SKM-1 treated with dmso at 0.1 percent for 144 hours (cell line): ENCODE data around the gene XYLB.
"Not testable (repeated sequence)": the region's sequence is repeated elsewhere in the genome, so short reads cannot be mapped to it uniquely, and the experiment has no call there.

Experiments
- DNase-seq: peaks from one replicate; lab custom pipeline; 2025; ENCODE audit not compliant: unreplicated experiment; lab: John Stamatoyannopoulos, UW

The XYLB gene

DNA sequence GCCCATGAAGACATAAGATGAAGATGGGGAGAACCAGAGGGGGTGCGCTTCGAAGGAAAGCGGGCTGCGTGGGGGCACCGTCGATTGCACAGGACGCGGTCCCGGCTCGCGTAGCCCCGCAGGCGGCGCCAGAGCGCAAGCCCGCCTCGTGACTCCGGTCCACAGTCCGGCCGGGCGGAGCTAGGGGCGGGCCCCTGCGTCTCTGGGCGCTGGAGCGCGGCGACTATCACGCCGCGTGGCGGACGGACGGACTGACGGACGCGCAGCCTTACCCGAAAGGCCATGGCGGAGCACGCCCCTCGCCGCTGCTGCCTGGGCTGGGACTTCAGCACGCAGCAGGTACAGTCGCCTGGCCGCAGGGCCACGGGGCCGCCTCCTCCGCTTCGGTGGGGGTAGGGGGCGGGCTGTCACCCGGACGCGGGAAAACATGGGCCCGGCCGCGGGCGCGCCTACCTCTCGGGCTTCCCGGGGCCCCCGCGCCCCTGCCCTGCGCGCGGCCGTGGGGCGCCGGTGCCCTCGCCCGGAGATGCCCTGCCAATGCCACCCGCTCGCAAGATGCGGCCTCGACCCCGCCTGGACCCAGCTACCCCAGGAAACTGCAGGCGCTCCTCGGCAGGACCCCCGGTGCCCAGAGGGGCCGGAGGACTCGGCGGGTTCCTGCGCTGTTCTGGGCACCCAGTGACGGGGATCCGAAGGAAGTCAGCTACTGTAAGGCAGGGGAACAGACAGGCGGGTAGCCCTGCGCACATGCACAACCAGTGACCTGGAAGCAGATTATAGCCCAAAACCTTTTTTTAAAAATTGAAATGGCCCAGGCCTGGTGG, at the start of gene XYLB:
Gene XYLB (plus strand): TSS at position 199 of the 824 bp plus-strand sequence. CDS start 84 bp downstream, at position 283.
- peak; percentile 79 for DNase-seq

DNA sequence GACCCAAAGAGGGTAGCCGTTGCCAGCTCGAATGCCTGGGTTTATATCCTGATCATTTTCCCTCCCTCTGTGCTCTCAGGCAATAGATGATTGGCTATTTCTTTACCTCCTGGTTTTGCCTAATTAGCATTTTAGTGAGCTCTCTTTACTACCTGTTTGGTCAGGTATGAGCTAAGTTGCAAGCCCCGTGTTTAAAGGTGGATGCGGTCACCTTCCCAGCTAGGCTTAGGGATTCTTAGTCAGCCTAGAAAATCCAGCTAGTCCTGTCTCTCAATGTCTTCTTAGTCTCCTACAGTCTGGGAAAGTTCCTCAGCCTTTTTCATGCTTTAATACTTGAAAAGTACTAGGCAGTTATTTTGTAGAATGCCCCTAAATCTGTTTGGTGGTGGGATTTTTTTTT, 49.5 kb upstream of the XYLB start:
- not testable (repeated sequence) for DNase-seq

DNA sequence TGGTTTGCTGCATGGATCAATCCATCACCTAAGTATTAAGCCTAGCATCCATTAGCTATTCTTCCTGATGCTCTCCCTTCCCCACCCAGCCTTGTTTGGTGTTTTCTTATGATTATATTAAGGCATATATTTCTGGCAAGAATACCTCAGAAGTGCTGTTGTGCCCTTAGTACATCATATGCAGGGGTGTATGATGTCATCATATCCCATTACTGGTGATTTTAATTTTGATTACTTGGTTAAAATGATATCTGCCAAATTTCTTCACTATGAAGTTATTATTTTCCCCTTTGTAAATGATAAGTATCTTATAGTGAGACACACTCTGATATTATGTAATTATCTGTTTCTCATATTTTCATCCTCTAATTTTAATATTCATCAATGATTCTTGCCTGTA, 49.0 kb upstream of the XYLB start:
- DNase-seq: no peak

DNA sequence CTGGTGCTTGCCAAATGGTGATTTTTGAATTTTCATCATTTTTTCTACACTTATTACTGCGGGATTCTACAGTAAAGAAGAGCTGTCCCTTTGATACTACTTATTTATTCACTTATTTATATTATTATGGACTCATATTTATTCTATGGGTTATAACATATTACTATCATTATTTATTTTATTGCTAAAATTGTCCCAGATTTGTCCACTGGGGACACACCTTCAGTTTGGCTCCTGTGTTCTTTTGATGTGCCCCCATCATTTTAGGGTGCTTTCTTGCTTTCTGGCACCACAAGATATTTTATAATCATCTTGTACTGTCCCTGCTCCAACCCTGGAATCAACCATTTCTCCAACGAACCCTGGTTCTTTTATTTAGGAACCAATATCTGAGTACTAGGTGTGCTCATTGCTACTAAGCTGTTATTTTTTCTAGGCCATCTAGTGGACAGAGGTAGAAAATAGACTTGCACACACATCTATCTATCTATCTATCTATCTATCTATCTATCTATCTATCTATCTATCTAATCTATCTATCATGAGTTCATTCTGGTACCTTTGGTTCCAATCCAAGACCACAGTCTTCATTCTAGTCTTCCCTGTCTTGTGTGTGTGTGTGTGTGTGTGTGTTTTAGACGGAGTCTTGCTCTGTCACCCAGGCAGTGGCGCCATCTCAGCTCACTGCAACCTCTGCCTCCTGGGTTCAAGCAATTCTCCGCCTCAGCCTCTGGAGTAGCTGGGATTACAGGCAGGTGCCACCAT, 48.5 kb upstream of the XYLB start:
- no peak for DNase-seq

DNA sequence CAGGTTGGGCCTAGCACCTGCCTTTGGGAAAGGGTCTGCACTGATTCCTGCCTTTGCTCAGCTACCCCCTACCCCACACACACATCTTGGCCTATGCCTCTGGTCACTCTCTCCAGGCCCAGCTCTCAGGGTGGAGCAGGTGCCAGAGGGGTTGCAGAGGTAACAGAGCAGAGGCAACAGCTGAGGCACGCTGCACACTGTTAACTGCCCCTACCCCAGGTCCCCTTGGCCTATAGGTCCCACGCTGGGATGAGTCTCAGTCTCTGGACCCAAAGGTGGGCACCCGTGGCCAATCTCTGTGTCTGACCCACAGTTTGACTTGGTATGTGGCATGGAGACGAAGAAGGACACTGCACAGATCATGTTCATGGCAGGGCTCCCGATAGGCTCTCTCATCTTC, 39.6 kb upstream of the XYLB start:
- no peak for DNase-seq

DNA sequence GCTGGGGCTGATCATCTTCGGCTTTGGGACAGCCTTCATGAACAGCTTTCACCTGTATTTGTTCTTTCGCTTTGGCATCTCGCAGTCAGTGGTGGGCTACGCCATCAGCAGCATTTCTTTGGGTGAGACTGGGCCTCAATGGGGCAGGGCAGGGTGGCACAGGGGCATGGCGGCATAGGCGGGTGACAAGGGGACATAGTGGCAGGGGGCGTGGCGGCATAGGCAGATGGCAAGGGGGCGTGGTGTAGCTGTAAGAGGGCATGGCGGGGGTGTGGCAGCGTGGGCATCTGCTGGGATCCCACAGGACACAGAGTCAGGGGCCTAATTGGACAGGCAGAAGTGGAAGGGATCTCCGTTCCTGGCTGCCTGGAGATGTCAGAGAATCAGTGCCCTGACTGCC, 39.0 kb upstream of the XYLB start:
- no peak for DNase-seq

DNA sequence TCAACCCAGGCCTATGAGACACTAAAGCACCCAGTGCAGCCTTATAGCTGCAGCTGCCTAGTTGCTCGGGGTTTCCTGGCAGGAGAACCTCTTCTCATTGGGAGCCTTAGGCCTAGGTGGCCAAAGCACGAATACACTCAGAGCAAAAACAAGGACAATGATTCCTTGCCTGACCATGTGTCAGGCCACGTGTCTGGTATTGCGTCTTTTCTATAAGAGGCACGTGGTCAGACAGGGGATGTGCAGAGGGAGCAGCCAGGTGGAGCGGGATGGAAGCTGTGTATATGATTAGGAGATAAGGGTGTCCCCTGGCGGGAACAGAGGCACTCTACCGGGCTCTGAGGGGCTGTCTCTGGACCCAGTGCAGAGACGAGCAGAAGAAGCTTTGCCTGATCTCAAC, 38.1 kb upstream of the XYLB start:
- no peak for DNase-seq

DNA sequence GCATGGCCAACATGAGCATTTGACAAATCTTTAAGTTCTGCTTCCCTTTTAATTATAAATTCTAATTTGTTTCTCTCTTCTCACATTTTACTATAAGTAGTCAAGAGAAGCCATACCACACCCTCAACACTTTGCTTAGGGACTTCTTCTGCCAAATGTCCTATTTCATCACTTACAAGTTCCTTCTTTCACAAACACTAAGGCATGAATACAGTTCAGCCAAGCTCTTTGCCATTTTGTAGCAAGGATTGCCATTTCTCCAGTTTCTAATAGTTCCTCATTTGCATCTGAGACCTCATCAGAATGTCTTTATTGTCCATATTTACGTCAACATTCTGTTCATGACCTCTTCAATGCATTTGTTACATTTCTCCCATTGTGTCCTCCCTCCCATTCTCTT, 35.1 kb upstream of the XYLB start:
- peak; percentile 90 for DNase-seq

DNA sequence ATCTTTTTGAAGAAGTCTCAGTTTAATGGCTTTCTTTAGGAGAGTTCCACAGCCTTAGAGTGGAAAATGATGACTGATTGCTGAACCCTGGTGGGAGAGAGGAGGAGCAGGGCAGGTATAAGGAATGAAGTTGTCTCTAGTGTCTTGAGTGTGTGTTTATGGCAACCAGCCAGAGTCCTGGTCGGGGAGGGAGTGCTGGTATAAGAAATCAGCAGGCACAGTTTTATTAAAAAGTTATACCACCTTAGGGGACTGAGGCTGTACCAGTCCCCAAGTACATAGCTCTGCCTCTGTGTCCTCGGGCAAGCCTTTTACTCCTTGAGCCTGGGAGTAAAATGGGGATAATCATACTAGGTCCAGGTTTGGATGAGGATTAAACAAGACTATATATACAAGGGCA, 34.6 kb upstream of the XYLB start:
- DNase-seq: no peak

DNA sequence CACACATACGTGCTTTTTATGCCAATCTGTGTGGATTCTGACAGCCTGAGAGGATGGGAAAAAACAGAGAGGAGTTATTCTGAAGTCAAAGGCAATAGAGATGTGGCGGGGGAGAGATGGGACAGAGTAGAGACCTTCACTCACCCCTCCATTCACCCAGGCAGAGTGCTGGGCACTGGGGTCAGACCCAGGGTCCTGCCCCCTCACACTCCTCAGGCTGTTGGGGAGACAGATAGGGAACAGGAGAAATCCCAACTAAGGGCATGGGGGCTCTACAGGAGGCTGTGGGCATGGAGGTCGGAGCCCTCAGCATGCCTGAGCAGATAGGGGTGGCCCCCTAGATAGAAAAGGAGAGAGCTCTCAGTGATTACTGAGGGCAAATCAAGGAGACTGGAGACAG, 34.2 kb upstream of the XYLB start:
- DNase-seq: no peak

DNA sequence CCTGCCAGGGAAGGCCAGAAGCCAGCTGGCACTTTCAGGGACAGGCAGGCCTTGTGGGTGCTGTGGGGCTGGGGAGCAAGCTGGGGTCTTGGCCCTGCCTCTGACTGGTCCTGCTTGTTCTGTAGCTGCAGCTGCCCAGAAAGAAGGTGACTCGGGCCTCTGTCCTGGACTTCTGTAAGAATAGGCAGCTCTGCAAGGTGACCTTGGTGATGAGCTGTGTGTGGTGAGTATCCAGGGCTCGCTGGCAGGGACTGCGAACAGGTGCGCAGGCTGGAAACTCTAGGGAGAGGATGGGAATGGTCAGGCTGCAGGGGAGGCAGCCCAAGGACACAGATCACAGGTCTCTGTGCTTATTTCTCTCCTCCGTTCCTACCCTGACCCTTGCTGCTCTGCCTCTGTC, 33.3 kb upstream of the XYLB start:
- no peak for DNase-seq

DNA sequence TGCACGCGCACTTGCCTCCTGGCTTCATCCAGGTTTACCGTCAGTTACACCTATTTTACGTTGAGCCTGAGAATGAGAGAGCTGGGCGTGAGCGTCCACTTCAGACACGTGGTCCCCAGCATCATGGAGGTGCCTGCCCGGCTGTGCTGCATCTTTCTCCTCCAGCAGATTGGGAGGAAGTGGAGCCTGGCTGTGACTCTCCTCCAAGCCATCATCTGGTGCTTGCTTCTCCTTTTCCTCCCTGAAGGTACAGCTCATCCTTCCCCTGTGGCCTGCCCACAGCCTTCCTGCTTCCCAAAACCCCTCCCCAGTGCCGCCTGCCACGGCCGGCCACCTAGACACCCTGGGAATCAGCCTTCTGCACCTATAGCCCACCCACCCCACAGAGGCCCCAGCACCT, 32.9 kb upstream of the XYLB start:
- DNase-seq: peak; percentile 56

DNA sequence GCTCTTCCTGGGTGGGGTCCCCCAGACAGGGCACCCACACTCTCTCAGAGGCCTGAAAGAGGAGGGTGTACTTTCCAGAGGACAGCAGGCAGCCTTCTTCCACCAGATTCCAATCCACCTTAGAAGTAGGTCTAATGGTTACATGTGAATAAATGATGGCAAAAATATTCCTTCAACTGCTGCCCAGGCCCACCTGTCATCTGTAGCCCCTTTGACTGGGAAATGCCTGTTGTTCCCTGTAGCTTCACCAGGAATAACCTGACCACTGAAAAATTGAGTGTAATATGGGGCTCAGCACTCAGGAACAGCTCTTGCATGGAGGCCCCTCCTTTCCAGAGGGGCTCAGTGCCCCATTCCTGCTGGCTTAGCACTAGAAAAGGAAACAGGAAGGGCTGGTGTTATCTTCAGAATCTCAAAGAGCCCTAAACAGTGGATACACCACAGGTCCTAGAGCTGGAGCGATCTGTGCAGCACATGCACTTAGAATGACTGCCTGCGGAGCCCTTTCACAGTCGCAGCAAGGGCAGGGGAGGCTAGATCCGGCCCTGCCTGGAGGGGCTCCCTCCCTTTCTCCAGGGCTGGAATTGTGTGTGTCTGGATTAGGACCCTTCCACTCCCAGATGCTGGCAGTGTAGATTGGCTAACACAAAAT, 32.3 kb upstream of the XYLB start:
- DNase-seq: peak; percentile 21

DNA sequence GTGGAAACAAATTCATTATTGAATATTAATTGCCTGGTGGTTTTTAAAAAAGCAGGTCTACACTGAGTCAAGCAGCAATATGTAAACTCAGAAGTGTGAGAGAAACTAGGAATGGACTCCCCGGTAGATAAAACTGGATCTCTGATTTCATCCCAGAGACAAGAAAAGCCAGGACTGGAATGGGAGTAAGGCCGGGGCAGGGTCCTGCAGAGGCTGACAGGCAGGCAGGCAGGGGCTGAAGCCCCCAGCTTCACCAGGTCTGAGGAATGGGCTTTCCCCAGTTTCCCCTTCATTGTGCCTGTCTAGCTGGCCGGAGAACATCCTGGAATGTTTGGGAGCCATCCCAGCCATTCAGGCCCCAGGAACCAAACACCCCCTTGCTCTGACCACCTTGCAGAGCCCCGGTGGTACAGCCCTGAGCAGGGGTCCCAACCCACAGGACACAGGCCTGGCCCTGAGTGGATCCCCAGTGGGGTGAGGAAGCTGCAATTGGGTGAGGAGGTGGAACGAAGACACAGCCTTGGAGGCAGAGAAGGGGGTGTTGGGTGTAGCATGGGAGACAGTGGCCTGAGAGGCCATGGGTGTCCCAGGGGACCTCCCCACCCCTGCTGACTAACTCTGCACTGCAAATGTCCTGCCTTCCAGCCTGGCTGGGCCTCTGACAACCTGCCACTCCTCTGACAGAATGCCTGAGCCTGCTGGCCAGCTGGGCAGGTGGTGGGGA, 31.7 kb upstream of the XYLB start:
- no peak for DNase-seq

DNA sequence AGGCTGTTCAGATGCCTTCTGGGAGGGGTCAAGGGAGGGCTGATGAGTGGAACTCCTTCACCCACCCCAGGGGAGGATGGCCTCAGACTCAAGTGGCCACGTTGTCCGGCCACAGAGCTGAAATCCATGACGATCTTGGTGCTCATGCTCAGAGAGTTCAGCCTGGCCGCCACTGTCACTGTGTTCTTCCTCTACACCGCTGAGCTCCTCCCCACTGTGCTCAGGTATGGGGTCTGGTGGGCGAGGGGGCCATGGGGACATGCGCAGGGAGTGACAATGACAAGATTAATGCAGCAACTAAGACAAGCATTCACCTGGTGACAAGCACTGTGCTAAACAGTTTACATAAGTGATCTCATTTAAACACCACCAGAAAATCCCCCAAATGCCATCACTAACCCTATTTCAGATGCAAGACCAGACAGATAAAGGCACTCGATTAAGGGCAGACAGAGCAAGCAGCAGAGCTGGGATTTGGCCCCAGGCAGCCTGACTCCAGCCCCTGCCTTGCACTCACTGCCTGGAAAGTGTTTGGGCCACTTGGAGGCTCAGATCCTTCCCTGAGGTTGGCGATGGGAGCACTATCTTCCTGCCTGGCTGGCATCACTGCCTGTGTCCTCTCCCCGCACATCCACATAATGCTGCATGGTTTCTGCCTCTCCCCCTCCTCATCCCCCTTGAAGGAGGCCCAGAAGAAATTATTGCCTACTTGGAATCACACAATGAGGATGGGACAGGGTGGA, 30.9 kb upstream of the XYLB start:
- DNase-seq: no peak

DNA sequence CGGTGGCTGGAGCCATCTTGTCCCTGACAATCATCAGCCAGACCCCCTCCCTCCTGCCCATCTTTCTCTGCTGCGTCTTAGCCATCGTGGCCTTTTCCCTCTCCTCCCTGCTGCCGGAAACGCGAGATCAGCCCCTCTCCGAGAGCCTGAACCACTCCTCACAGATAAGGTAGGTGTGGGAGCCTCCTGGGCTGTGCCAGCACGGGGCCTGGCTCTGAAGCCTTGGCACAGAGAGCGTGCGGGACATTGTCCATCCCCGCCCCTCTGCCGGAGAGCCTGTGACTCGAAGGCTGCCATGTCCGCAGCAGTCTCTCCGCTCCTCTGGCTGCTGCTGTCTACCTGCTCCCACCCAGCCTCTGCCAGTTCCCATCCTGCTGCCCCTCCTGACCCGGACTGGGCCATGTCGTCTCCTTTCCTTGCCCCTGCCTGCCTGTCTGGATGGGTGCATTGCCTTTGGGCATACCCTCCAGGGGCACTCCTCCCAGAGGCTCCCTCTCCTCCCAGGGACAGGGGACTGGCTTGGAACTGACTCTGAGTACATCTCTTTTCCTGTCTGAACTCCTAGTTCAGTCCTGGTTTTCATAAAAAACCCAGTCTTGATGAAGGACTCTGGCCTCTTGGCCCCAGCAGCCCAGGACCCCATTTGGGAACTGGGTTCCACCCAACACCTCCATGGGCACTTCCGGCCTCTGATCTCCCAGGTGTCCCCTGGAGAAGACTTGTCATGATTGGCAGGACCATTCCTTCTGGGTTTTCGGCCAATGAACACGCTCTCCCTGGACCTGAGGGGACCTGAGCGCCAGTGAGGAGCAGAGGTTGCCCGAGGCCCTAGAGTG, 30.0 kb upstream of the XYLB start:
- DNase-seq: no peak

DNA sequence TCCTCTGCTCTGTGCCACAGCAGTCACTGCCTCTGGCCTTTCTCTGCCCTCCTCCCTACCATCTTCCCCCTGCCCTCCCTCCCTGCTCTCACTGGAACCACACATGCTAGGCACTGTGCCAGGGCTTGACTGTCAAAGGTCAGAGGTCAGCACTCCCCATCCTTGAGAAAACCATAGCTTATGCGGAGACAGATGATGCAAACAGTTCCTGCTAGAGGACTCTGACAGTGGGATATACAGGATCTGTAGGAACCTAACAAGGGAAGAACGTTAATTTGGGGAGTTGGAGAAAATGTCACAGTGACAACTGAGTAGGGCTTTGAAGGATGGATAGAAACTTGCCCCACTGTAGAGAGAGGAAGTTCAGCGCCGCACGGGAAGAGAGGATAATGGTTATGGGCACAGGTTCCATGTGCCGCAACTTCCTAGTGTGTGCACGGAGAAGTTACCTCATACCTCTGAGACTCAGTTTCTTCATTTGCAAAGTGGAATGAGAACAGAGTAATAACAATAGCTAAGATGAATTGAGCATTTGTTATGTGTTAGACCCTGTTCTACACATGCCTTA, 29.3 kb upstream of the XYLB start:
- peak; percentile 66 for DNase-seq

DNA sequence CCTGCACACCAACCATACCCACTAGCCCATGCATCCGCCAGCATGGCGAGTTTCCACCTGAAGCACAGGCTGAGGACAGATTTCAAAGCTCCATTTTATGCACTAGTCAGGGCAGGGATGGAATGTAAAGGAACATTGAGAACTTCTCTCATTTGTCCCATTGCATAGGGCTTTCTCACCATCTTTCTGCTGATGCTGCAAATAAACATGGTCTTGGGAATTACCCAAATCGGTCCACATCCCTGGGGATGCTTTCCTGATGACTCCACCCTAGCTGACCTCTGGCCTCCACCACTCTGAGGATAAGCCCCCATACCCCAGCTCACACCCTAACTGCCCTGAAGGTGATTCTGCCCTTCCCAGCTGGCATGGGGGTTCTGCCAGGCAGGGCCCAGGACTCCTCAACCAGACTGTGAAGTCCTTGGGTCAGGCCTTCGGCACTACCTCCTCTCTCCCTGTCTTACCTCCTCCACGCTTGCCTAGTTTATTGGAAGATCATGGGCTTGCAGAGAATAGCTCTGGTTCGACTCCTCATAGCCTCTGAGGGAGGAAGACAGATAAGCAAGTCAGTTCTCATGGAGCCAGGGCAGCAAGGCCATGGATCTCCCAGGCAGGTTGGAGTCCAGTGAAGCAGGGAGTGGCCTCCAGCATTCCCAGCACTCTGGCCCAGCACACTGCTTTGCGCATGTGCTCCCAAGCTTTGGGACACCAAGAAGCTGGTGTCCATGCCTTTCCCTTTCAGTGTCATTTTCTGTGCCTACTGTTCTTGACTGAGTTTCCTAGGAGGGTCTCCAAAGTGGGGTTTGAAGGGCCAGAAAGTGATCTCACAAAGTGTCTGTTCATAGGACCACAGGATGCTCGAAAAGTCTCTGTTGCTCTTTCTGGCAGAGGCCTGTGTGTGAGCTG, 27.6 kb upstream of the XYLB start:
- no peak for DNase-seq
